Endothelial cell of umbilical vein (primary cell): ENCODE measurements around the gene RNPEPL1. TPM values are rescaled to one million over a fixed set of nuclear protein-coding genes. Genes with fewer than 3 reads are reported as not detected.

Experiments used
- BruUV-seq: library from RNA; stranded (reverse); fragments of 400-500 nt; replicated peaks from 2 replicates; lab custom pipeline; 2021; lab: Mats Ljungman, UMichigan
- CTCF ChIA-PET: fragments of 300-600, 350-600 bp; sonication (Branson Sonifier 250); formaldehyde crosslinking; loops from one replicate; lab custom pipeline; 2021; ENCODE audit warnings: antibody characterized with exemption, inconsistent platforms; lab: Charles Lee
- POLR2A ChIA-PET: fragments of 300-600, 350-600 bp; sonication (Branson Sonifier 250); formaldehyde crosslinking; loops from one replicate; lab custom pipeline; 2021; ENCODE audit warnings: antibody characterized with exemption, inconsistent platforms; lab: Charles Lee
- DNase-seq: peaks from one replicate; pipeline ENCODE4 v3.0.0-alpha.2; 2011; ENCODE audit warnings: low read depth, low spot score
- FAIRE-seq: peaks from 2 replicates; lab custom pipeline; 2011; peaks lifted over from hg19 to GRCh38; lab: Jason Lieb, UNC
- H2AFZ ChIP-seq: 2 replicates; pipeline ENCODE4 v1.6.0; 2012; ENCODE audit warnings: low read depth, low read length, control low read depth, inconsistent platforms
- H3K27ac ChIP-seq: 2 replicates; pipeline ENCODE4 v1.5.1; 2011; ENCODE audit warnings: low read depth, mild to moderate bottlenecking, control low read depth, low read length, moderate library complexity; ENCODE audit not compliant: insufficient read depth
- H3K27me3 ChIP-seq, 2 experiments: 2 replicates each; pipeline versions ENCODE4 v1.6.0 to v1.6.1; 2011; ENCODE audit warnings: low read length in 2 of 2, mixed read lengths in 1 of 2; ENCODE audit not compliant: control insufficient read depth in 2 of 2, insufficient read depth in 2 of 2
- H3K36me3 ChIP-seq, 2 experiments: 2 replicates in 1 of 2; 3 replicates in 1 of 2; pipeline ENCODE4 v1.5.1; 2011; ENCODE audit warnings: low read length in 2 of 2, mild to moderate bottlenecking in 1 of 2, moderate library complexity in 1 of 2; ENCODE audit not compliant: control insufficient read depth in 2 of 2, insufficient read depth in 2 of 2; ENCODE audit errors: extremely low read depth in 1 of 2
- H3K4me1 ChIP-seq: 3 replicates; pipeline ENCODE4 v1.5.1; 2011; ENCODE audit warnings: mild to moderate bottlenecking, low read length; ENCODE audit not compliant: control insufficient read depth, insufficient read depth; ENCODE audit errors: extremely low read depth
- H3K4me2 ChIP-seq: 2 replicates; pipeline ENCODE4 v1.6.1; 2011; ENCODE audit warnings: low read length, control low read depth, mixed read lengths; ENCODE audit not compliant: insufficient read depth
- H3K4me3 ChIP-seq, 3 experiments: fragments of 200-600 bp in 1 of 3; sonication (generic), shearing (Covaris generic) in 1 of 3; replicated peaks in 1 of 3; 2 replicates each; pipeline ENCODE4 v1.5.1; 2011 to 2016; ENCODE audit warnings: control low read depth in 3 of 3, low read length in 3 of 3, mild to moderate bottlenecking in 2 of 3, inconsistent platforms in 1 of 3, low read depth in 1 of 3, moderate library complexity in 1 of 3; ENCODE audit not compliant: insufficient read depth in 1 of 3
- H3K79me2 ChIP-seq: 2 replicates; pipeline ENCODE4 v1.6.0; 2012; ENCODE audit warnings: low read length, inconsistent platforms; ENCODE audit not compliant: control insufficient read depth, insufficient read depth
- H3K9ac ChIP-seq: replicated peaks from 2 replicates; pipeline ENCODE3; 2011; ENCODE audit warnings: low read length, control low read depth; ENCODE audit not compliant: insufficient read depth; ENCODE audit errors: extremely low read depth
- H3K9me1 ChIP-seq: replicated peaks from 3 replicates; pipeline ENCODE4 v1.6.0; 2011; ENCODE audit warnings: mild to moderate bottlenecking, low read length; ENCODE audit not compliant: control insufficient read depth, insufficient read depth; ENCODE audit errors: extremely low read depth
- H3K9me3 ChIP-seq: replicated peaks from 2 replicates; pipeline ENCODE4 v1.5.1; 2012; ENCODE audit warnings: low read length, inconsistent platforms; ENCODE audit not compliant: control insufficient read depth, insufficient read depth
- H4K20me1 ChIP-seq: replicated peaks from 2 replicates; pipeline ENCODE3; 2011; ENCODE audit warnings: mild to moderate bottlenecking, low read length; ENCODE audit not compliant: control insufficient read depth, insufficient read depth; ENCODE audit errors: extremely low read depth
- CTCF ChIP-seq, 2 donors: IDR thresholded peaks; 1 replicate in 1 of 2; 2 replicates in 1 of 2; pipeline ENCODE4 v1.5.1; 2011; ENCODE audit warnings: low read length in 2 of 2, mild to moderate bottlenecking in 2 of 2, moderate library complexity in 2 of 2, control low read depth in 1 of 2, inconsistent platforms in 1 of 2, low read depth in 1 of 2; ENCODE audit not compliant: insufficient read depth in 1 of 2; ENCODE audit errors: extremely low read depth in 1 of 2
- EZH2 ChIP-seq: IDR thresholded peaks from 2 replicates; pipeline ENCODE4 v1.6.1; 2012; ENCODE audit warnings: borderline replicate concordance, low read depth, mild to moderate bottlenecking, moderate library complexity, low read length, inconsistent platforms; ENCODE audit not compliant: severe bottlenecking
- FOS ChIP-seq: IDR thresholded peaks from 2 replicates; pipeline ENCODE4 v1.6.1; 2011; ENCODE audit warnings: mild to moderate bottlenecking, low read length, moderate library complexity, borderline replicate concordance; ENCODE audit not compliant: insufficient read depth
- GATA2 ChIP-seq: IDR thresholded peaks from 2 replicates; pipeline ENCODE4 v1.7.0; 2011; ENCODE audit warnings: low read depth, mild to moderate bottlenecking, moderate library complexity, mixed read lengths, low read length; ENCODE audit not compliant: insufficient read length, insufficient read depth
- JUN ChIP-seq: IDR thresholded peaks from 2 replicates; pipeline ENCODE4 v1.6.1; 2011; ENCODE audit warnings: borderline replicate concordance, low read depth; ENCODE audit not compliant: insufficient read length, insufficient read depth
- MAX ChIP-seq: IDR thresholded peaks from 2 replicates; pipeline ENCODE4 v1.6.1; 2011; ENCODE audit not compliant: insufficient read depth, insufficient read length
- MYC ChIP-seq: IDR thresholded peaks from one replicate; pipeline ENCODE4 v1.6.1; 2011; ENCODE audit warnings: mild to moderate bottlenecking, low read depth, low read length
- POLR2A ChIP-seq: IDR thresholded peaks from 2 replicates; pipeline ENCODE4 v1.6.1; 2012; ENCODE audit warnings: low read depth, mild to moderate bottlenecking, control low read depth, low read length
- POLR2AphosphoS5 ChIP-seq: IDR thresholded peaks from 2 replicates; pipeline ENCODE4 v1.6.1; 2012; ENCODE audit warnings: low read depth, mild to moderate bottlenecking, control low read depth, low read length, moderate library complexity; ENCODE audit not compliant: insufficient read depth
- dilution Hi-C: fragments of 300-500 bp; cut with MboI; formaldehyde crosslinking; loops from one replicate; pipeline ENCODE4 v1.15.0; 2019; ENCODE audit warnings: low sequenced_read_pairs; ENCODE audit not compliant: extremely low pct_ligation_motif_present
- intact Hi-C: fragments of 100-400 bp; cut with micrococcal nuclease; formaldehyde crosslinking; loops from one replicate; pipeline ENCODE4 v1.10.0; 2022
- polyA plus RNA-seq, 4 experiments: library from polyadenylated mRNA; depleted of rRNA in 3 of 4; stranded (reverse) in 3 of 4; unstranded in 1 of 4; fragments of >200 nt; gene quantifications; 2 replicates each; pipeline versions ENCODE4 v1.2.1 to v1.2.3, GENCODE V29; 2011 to 2012; ENCODE audit warnings: missing spikeins in 1 of 4
- total RNA-seq: library from RNA; stranded (reverse); gene quantifications from 2 replicates; pipeline ENCODE4 v1.2.3, GENCODE V29; 2021

Gene RNPEPL1
- total and polyA plus RNA-seq, 2 donors (not counting 3 experiments of a cell fraction or from before 2014, with no cell fraction given): 35.8 to 67.1 TPM

- peaks cover 5% of the 10 kb centered on the region for H3K9me3 ChIP-seq
- no peaks in the 10 kb centered on the region for H3K9me1 ChIP-seq
- H3K79me2 ChIP-seq: no peaks in the 10 kb centered on the region
- ChIA-PET CTCF (no interaction called here), POLR2A (no interaction called here)
- intact Hi-C loops: no loop called here
- BruUV-seq: no TSS peak
- dilution Hi-C loops: no loop called here
- no peak overlapping the region for H2AFZ ChIP-seq
- H3K4me1 ChIP-seq: no peaks in the 10 kb centered on the region
- H3K4me3 ChIP-seq: no peak overlapping the region
- no peak for DNase-seq
- H3K9ac ChIP-seq: no peak overlapping the region
- peaks cover 0 to 2% of the 10 kb centered on the region in 2 experiments for H3K36me3 ChIP-seq
- H4K20me1 ChIP-seq: no peaks in the 10 kb centered on the region
- FAIRE-seq: no peak
- TF ChIP-seq FOS (no peak), JUN (no peak), GATA2 (no peak), MYC (no peak), MAX (no peak), CTCF (IDR thresholded peaks at IDR 0.05; ENCODE audit: extremely low read depth in 1 of 2, insufficient read depth in 1 of 2, low read depth in 1 of 2, low read length in 2 of 2) (no peak), POLR2A (no peak), POLR2AphosphoS5 (no peak), EZH2 (no peak)
- H3K4me2 ChIP-seq: no peak overlapping the region
- no peaks in the 10 kb centered on the region for H3K27me3 ChIP-seq
- H3K27ac ChIP-seq: no peak overlapping the region
Observed at GRCh38 chr2:240526521-240526920, 41.8 kb upstream of the RNPEPL1 start.
